ENCODE measurements around the gene CLK1. TPM values are rescaled to one million over a fixed set of nuclear protein-coding genes. Genes with fewer than 3 reads are reported as not detected.

CLK1 gene
- total RNA-seq, 1 donor from 2014 or later = 46.2 TPM

DNA sequence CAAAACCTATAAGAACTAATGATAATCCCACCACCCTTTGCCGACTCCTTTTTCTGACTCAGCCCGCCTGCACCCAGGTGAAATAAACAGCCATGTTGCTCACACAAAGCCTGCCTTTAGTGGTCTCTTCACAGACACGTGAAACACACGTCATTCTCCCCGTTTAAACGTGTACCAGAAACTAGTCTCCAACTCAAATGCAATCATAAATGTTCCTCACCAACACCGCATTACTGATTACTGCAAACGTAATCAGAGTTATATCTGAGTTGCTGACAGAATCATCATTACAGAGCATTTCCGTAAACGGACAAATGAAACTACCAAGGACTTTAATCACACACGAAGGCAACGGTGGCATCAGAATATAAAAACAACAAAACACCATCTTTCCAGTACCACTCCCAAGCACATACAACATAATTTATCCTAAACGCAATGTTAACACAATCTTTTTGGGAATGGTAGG is 1.9 kb downstream of the CLK1 start:
- FAIRE-seq = no peak
- no peaks in the 10 kb centered on the region for H3K27me3 ChIP-seq (ENCODE audit: insufficient read depth, low read length)
- H3K27me3 Mint-ChIP-seq (ENCODE audit: low read depth, unreplicated experiment) = no peaks in the 10 kb centered on the region
- H3K4me2 ChIP-seq (ENCODE audit: low read length) = peak overlapping the region; percentile 87
- H3K4me1 ChIP-seq (ENCODE audit: insufficient read depth, low read length) = peaks cover 37% of the 10 kb centered on the region
- H3K79me2 ChIP-seq (ENCODE audit: insufficient read depth, low read length) = peaks cover 72% of the 10 kb centered on the region
- DNase-seq (ENCODE audit: low read depth) = peak; percentile 82
- peaks cover 20% of the 10 kb centered on the region for H3K36me3 Mint-ChIP-seq (ENCODE audit: low read depth, unreplicated experiment)
- H3K27ac Mint-ChIP-seq (ENCODE audit: unreplicated experiment) = peak overlapping the region; percentile 99
- H3K4me1 Mint-ChIP-seq (ENCODE audit: low read depth, unreplicated experiment) = peaks cover 16% of the 10 kb centered on the region
- peak overlapping the region; percentile 100 for H3K9ac ChIP-seq (ENCODE audit: low read length)
- TF ChIP-seq EZH2 (IDR thresholded peaks at IDR 0.05; ENCODE audit: insufficient read depth, low read length) = no peak
- TF ChIP-seq, protein P1, sequence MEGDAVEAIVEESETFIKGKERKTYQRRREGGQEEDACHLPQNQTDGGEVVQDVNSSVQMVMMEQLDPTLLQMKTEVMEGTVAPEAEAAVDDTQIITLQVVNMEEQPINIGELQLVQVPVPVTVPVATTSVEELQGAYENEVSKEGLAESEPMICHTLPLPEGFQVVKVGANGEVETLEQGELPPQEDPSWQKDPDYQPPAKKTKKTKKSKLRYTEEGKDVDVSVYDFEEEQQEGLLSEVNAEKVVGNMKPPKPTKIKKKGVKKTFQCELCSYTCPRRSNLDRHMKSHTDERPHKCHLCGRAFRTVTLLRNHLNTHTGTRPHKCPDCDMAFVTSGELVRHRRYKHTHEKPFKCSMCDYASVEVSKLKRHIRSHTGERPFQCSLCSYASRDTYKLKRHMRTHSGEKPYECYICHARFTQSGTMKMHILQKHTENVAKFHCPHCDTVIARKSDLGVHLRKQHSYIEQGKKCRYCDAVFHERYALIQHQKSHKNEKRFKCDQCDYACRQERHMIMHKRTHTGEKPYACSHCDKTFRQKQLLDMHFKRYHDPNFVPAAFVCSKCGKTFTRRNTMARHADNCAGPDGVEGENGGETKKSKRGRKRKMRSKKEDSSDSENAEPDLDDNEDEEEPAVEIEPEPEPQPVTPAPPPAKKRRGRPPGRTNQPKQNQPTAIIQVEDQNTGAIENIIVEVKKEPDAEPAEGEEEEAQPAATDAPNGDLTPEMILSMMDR (IDR thresholded peaks at IDR 0.05; ENCODE audit: insufficient read depth, low read depth, low read length) = no peak
- peaks cover 38% of the 10 kb centered on the region for H3K36me3 ChIP-seq (ENCODE audit: insufficient read depth, low read length)
- H3K27ac ChIP-seq (ENCODE audit: low read depth, low read length) = peak overlapping the region; percentile 99
- peaks cover 65% of the 10 kb centered on the region for H4K20me1 ChIP-seq (ENCODE audit: insufficient read depth, low read length)
- H3K4me3 Mint-ChIP-seq (ENCODE audit: unreplicated experiment) = peak overlapping the region; percentile 98
- H3K4me3 ChIP-seq (ENCODE audit: insufficient read depth, low read depth, low read length) = peak overlapping the region; percentile 100
- H3K9me3 ChIP-seq (ENCODE audit: insufficient read depth, low read depth, low read length) = no peaks in the 10 kb centered on the region
- H2AFZ ChIP-seq (ENCODE audit: low read depth, low read length) = no peak overlapping the region
- no peaks in the 10 kb centered on the region for H3K9me3 Mint-ChIP-seq (ENCODE audit: unreplicated experiment)

DNA sequence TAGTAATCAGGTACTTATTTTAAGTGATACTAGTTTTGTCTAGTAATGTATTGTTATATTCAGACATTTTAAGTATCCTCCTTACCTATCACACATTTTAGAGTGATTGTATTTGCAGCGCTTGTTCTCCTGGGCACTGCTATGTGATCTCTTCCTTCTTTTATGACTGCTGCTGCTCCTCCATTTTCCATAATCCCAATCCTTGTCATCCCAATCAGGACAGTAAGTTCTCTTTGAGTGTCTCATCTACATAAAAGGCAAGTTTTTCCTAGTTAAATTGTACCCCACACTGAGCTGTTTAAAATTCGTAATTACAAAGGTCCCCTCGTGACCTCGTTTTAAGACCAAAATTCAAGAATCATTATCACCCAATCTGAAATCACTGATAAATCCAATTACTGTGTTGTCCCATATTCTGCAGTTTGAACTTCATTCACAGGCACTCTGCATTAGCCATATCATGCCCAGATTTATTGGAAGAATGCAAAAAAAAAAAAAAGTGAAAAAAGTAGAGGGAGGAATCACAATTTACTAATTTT is 2.8 kb downstream of the CLK1 start:
- peaks cover 30% of the 10 kb centered on the region for H3K4me1 ChIP-seq (ENCODE audit: insufficient read depth, low read length)
- peak overlapping the region; percentile 100 for H3K9ac ChIP-seq (ENCODE audit: low read length)
- FAIRE-seq (no peak), DNase-seq (ENCODE audit: low read depth) (no peak)
- no peaks in the 10 kb centered on the region for H3K27me3 Mint-ChIP-seq (ENCODE audit: low read depth, unreplicated experiment)
- H3K27ac Mint-ChIP-seq (ENCODE audit: unreplicated experiment) = peak overlapping the region; percentile 22
- H4K20me1 ChIP-seq (ENCODE audit: insufficient read depth, low read length) = peaks cover 74% of the 10 kb centered on the region
- peaks cover 81% of the 10 kb centered on the region for H3K79me2 ChIP-seq (ENCODE audit: insufficient read depth, low read length)
- H3K4me3 Mint-ChIP-seq (ENCODE audit: unreplicated experiment) = peak overlapping the region; percentile 98
- H3K9me3 Mint-ChIP-seq (ENCODE audit: unreplicated experiment) = no peaks in the 10 kb centered on the region
- H3K27ac ChIP-seq (ENCODE audit: low read depth, low read length) = no peak overlapping the region
- H3K4me1 Mint-ChIP-seq (ENCODE audit: low read depth, unreplicated experiment) = peaks cover 16% of the 10 kb centered on the region
- no peaks in the 10 kb centered on the region for H3K9me3 ChIP-seq (ENCODE audit: insufficient read depth, low read depth, low read length)
- TF ChIP-seq, protein P1 (IDR thresholded peaks at IDR 0.05; ENCODE audit: insufficient read depth, low read depth, low read length) = no peak
- no peak for TF ChIP-seq EZH2 (IDR thresholded peaks at IDR 0.05; ENCODE audit: insufficient read depth, low read length)
- no peaks in the 10 kb centered on the region for H3K27me3 ChIP-seq (ENCODE audit: insufficient read depth, low read length)
- peaks cover 27% of the 10 kb centered on the region for H3K36me3 Mint-ChIP-seq (ENCODE audit: low read depth, unreplicated experiment)
- peak overlapping the region; percentile 87 for H3K4me2 ChIP-seq (ENCODE audit: low read length)
- peaks cover 47% of the 10 kb centered on the region for H3K36me3 ChIP-seq (ENCODE audit: insufficient read depth, low read length)
- H2AFZ ChIP-seq (ENCODE audit: low read depth, low read length) = no peak overlapping the region
- peak overlapping the region; percentile 100 for H3K4me3 ChIP-seq (ENCODE audit: insufficient read depth, low read depth, low read length)

- H4K20me1 ChIP-seq (ENCODE audit: insufficient read depth, low read length) = peaks cover 85% of the 10 kb centered on the region
- FAIRE-seq (no peak), DNase-seq (ENCODE audit: low read depth) (peak; percentile 23)
- H3K9me3 ChIP-seq (ENCODE audit: insufficient read depth, low read depth, low read length) = no peaks in the 10 kb centered on the region
- H3K27ac Mint-ChIP-seq (ENCODE audit: unreplicated experiment) = peak overlapping the region; percentile 92
- no peak for TF ChIP-seq EZH2 (IDR thresholded peaks at IDR 0.05; ENCODE audit: insufficient read depth, low read length)
- TF ChIP-seq, protein P1 (IDR thresholded peaks at IDR 0.05; ENCODE audit: insufficient read depth, low read depth, low read length) = no peak
- H3K9me3 Mint-ChIP-seq (ENCODE audit: unreplicated experiment) = no peaks in the 10 kb centered on the region
- H3K4me1 ChIP-seq (ENCODE audit: insufficient read depth, low read length) = peaks cover 30% of the 10 kb centered on the region
- peaks cover 32% of the 10 kb centered on the region for H3K36me3 Mint-ChIP-seq (ENCODE audit: low read depth, unreplicated experiment)
- H3K4me2 ChIP-seq (ENCODE audit: low read length) = peak overlapping the region; percentile 87
- no peaks in the 10 kb centered on the region for H3K27me3 Mint-ChIP-seq (ENCODE audit: low read depth, unreplicated experiment)
- H3K9ac ChIP-seq (ENCODE audit: low read length) = no peak overlapping the region
- peaks cover 87% of the 10 kb centered on the region for H3K79me2 ChIP-seq (ENCODE audit: insufficient read depth, low read length)
- peaks cover 53% of the 10 kb centered on the region for H3K36me3 ChIP-seq (ENCODE audit: insufficient read depth, low read length)
- H3K4me3 ChIP-seq (ENCODE audit: insufficient read depth, low read depth, low read length) = no peak overlapping the region
- H3K27ac ChIP-seq (ENCODE audit: low read depth, low read length) = no peak overlapping the region
- peaks cover 16% of the 10 kb centered on the region for H3K4me1 Mint-ChIP-seq (ENCODE audit: low read depth, unreplicated experiment)
- no peak overlapping the region for H2AFZ ChIP-seq (ENCODE audit: low read depth, low read length)
- peak overlapping the region; percentile 98 for H3K4me3 Mint-ChIP-seq (ENCODE audit: unreplicated experiment)
- no peaks in the 10 kb centered on the region for H3K27me3 ChIP-seq (ENCODE audit: insufficient read depth, low read length)
Observed at GRCh38 chr2:200860092-200860795, 4.2 kb downstream of the CLK1 start.
